ENCODE results near the gene PAXX.

The PAXX gene

DNA sequence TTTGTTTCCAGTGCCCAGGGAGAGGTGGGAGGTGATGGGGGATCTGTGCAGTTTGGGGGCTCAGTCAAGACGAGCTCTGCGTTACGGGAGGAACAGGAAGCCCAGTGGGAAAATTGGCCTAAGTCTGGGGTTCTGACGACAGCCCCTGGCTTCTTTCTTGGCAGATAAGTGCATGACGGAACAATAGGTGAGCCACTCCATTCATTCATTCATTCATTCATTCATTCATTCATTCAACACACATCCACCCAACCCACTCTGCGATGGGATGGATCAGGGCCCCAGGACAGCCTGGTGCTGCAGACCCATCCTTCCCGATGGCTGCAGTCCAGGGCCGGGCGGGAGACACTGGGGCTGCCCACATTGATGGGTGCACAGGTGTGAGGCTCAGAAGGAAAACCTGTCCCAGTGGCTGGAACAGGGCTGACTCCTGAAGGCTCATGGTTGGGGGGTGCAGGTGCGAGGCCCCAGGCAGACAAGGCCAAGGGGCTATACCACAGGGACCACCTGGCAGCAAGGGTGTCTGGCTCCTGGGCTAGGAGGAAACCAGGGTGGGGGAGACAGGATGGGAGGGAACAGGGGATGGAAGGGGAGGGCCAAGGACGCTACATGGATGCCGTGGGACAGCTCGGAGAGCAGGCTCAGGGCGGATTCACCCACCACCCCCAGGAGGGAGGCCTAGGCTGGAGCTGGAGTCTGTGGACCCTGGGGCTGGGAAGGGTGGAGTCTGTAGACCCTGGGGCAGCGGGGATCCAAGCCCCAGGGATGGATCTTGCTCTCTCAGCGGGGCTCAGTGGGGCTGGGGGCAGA lies 11.3 kb upstream of the PAXX start:
- no peak for DNase-seq (ENCODE audit: extremely low read depth in 1 of 2, low read depth in 1 of 2)

DNA sequence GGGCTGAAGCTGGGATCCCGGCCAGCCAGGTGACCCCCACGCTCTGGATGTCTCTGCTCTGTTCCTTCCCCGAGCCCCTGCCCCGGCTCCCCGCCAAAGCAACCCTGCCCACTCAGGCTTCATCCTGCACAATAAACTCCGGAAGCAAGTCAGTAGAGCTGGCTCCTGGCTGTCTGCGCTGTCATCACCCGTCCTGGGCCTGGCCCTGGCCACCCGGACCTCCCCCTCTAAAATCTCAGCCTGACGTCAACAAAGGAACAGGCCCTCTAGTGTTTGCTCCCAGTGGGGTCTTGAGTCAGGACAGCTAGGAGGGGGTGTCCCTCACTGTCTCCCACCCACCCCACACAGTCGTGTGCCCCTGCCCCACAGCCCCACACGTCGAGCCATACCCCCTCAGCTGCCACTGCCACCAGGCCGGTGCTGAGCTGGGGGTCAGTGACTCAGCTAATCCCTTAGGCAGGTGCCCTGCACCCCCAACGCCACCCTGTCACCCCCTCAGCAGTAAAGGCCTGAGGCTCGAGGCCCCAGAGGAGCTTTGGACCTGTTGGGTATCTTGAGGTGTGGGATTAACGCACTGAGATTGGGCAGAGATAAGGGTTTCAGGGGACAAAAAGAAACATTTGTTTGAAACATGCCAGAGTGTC lies 10.5 kb upstream of the PAXX start:
- DNase-seq (ENCODE audit: extremely low read depth in 1 of 2, low read depth in 1 of 2): no peak

DNA sequence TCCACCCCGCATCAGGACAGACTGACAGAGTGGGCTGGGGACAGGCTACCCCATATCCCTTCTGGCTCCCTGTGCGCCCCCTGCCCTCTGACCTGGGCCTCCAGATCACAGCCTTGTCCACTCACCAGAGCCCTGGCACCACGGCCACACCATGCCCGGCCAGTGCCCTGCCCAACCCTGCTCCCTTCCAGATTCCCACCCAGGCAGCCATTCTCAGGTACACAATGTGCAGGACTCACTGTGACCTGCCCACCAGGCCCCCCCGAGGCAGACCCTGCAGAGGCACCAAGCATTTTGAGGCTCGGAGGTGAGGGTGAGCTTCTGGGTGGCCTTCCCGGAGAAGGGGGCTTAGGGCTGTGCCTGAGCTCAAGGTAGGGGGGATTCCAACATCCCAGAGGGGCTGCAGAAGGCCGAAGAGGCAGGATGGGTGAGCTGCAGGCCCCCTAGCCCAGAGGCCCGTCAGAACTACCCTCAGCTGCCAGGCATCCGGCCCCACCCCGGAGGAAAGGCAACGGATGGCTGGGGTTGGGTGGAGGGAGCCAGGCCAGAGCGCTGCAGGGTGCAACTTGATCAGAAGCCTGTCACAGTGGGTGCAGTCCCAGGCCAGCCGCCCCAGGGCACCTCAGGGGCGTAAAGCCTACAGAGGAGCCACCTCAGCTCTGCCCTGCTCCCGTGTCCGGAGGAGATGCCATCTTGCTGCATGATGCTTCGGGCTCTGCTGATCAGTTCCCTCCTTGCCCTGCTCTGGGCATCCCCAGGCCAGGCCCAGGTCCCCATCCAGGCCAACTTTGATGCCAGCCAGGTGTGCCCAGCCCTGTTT lies 9.8 kb upstream of the PAXX start, which contains the start of gene LCNL1:
TSS of gene LCNL1 (plus strand) at position 762 of the 820 bp plus-strand sequence. CDS start 594 bp downstream, outside the sequence.
- DNase-seq (ENCODE audit: extremely low read depth in 1 of 2, low read depth in 1 of 2): no peak

DNA sequence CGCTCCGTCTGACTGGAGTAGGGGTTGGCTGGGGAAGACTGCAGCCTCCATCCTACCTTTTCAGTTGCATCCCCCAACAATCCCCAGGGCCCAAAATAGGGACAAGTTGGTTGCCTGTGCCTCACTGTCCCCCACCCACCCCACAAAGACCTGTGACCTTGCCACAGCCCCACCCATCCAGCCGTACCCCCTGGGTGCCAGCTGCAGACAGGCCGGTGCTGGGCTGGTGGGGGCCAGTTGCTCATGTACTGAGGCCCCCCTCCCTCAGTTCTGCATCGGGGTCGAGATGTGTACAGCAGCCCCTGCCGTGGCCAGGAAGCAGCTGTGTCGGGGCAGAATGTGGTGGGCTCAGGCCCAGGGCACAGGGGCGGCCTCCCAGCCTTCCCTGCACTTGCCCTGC lies 9.1 kb upstream of the PAXX start:
- no peak for DNase-seq (ENCODE audit: extremely low read depth in 1 of 2, low read depth in 1 of 2)

DNA sequence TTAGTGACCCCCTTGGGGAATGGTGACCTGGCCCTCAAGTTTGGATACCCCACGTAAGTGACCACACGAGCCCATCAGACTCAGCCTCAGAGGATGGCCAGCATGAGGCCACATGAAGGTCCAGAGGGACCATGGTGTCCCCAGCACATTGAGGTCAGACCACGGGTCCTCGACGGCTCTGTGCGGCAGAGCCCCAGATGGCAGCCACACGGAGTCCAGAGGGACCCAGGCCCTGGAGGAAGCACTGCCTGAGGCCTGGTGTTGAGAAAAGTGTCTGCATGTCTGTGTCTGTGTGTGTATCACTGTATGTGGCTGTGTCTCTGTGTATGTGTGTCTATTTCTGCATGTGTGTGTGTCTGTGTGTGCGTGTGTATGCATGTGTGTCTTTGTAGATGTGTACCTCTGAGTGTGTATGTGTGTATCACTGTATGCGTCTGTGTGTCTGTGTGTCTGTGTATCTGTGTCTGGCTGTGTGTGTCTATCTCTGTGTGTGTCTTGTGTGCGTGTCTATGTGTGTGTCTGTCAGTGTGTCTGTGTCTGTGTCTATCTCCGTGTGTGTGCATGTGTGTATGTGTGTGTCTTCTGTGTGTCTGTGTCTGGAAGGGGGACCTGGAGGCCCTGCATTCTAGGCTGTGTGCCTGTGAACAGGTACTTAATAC lies 8.4 kb upstream of the PAXX start:
- DNase-seq (ENCODE audit: extremely low read depth in 1 of 2, low read depth in 1 of 2): no peak

DNA sequence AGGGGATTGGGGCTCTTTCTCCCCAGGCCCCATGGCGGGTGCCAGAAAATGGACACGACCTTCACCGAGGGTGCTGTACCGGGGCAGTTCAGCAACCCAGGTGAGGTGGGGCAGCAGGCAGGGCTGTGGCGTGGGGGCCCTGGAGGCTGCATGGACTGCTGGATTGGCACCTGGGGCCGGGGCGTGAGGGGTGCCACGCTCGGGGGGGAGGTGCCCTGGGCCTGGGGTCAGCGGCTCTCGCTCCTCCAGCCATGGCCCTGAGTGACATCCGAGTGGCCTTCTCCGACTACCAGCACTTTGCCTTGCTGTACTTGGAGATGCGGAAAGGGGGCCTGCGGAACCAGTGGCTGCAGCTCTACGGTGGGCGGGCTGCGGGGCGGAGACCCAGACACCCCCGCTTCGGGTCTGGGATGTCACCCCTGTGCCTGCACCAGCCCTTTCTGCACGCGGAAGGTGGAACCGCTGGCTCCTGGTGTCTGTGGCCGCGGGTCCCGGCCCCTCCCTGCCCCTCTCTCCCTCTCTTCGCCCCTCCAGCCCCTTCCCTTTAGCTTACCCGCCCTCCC lies 7.7 kb upstream of the PAXX start:
- DNase-seq (ENCODE audit: extremely low read depth in 1 of 2, low read depth in 1 of 2): no peak

DNA sequence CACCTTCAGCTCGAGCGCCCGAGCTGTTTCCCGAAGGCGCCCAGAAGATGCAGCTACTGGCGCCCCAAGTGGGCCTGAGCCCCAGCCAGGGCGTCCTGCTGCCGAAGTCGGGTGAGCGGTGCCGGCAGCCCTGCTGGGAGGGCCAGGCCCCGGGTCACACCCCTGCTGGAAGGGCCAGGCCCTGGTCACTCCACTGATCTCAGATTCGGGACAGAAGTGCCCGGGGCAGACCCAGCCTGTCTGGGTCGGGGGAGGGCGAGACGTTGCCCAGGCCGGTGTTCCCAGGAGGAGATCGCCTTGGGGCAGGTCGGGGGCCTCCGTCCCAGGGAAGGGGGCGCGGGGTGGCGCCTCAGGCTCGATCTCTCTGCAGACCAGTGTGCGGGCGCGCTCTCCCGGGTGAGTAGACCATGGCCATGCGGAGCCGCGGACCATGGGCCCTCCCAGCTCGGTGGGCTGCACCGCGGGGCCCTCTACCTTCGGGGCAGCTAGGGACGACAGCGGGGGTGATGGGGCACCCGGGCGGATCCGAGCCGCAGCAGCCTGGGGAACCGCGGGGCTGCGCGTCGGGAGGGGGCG lies 7.1 kb upstream of the PAXX start:
- no peak for DNase-seq (ENCODE audit: extremely low read depth in 1 of 2, low read depth in 1 of 2)

DNA sequence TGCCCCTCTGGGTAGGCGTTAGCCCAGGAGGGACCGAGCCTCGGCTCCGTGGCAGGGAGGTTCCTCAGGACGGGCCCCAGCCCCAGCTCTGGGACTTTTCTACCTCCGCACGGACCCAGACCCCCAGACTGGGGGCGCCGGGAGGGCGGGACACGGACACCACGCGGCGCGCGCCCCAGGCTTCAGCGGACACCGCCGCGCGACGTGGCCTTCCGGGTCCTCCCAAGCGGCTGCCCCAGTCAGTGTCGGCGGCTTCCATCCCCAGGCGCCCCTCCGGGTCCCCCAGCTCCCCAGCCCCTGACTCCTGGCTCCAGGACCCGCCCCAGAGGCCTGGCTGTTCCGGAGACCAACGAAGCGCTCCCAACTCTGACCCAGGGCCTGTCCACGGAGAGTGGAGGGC lies 6.4 kb upstream of the PAXX start:
- no peak for DNase-seq (ENCODE audit: extremely low read depth in 1 of 2, low read depth in 1 of 2)

DNA sequence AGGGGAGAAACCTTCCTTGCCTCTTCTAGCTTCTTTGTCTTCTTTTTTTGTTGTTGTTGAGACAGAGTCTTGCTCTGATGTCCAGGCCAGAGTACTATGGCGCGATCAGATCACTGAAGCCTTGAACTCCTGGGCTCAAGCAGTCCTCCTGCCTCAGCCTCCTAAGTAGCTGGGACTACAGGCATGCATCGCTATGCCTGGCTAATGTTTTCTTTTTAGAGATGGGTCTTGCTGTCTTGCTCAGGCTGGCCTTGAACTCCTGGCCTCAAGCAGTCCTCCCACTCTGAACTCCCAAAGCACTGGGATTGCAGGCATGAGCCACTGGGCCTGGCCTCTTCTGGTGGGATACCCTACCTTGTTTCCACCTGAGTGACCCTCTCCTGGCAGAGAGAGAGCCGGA lies 3.4 kb upstream of the PAXX start:
- DNase-seq (ENCODE audit: extremely low read depth in 1 of 2, low read depth in 1 of 2): no peak

DNA sequence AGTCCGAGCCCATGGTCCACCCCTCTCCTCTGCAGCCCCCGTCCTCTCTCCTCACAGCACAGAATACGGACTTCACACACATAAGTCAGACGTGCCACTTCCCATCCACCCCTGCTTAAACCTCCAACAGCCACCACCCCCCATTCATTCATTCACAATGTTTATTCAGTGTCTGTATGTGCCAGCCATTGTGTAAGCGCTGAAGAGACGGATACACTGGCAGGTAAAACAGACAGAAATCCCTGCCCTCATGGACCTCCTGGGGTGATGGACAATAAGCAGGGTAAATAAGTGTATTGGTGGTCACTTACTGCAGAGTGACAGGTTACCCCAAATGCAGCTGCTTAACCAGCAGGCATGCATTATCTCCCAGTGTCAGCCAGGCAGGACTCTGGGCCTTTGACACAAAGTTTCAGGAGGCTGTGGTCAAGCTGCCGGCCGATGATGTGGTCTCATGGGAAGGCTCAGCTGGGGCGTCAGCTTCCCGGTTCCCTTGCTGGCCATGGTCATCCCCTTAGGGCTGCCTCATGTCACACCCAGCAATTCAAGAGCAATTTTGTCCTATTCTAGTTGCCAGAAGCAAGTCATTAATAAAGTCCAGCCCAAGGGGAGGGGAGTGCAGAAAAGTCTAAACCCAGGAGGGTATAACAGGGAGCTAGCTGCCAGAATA lies 1.8 kb upstream of the PAXX start:
- no peak for DNase-seq (ENCODE audit: extremely low read depth in 1 of 2, low read depth in 1 of 2)

DNA sequence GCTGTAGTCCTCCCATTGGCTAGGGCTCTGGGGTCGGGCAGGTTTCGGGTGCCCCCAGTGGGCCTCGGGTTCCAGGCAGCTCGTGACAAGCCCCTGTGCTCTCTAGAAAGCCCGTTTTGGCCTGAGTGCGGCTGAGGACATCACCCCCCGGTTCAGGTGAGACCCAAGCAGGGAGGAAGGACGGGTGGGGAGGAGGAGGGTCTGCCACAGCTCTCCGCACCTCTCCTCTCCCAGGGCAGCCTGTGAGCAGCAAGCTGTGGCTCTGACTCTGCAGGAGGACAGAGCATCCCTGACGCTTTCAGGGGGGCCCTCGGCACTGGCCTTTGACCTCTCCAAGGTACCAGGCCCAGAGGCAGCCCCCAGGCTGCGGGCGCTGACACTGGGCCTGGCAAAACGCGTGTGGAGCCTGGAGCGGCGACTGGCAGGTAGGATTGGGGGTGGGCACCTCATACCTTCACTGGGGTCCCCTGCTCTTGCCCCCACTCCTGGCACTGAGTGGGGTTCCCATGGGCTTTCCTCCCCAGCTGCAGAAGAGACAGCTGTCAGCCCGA lies 672 bp downstream of the PAXX start:
- DNase-seq (ENCODE audit: extremely low read depth in 1 of 2, low read depth in 1 of 2): no peak

DNA sequence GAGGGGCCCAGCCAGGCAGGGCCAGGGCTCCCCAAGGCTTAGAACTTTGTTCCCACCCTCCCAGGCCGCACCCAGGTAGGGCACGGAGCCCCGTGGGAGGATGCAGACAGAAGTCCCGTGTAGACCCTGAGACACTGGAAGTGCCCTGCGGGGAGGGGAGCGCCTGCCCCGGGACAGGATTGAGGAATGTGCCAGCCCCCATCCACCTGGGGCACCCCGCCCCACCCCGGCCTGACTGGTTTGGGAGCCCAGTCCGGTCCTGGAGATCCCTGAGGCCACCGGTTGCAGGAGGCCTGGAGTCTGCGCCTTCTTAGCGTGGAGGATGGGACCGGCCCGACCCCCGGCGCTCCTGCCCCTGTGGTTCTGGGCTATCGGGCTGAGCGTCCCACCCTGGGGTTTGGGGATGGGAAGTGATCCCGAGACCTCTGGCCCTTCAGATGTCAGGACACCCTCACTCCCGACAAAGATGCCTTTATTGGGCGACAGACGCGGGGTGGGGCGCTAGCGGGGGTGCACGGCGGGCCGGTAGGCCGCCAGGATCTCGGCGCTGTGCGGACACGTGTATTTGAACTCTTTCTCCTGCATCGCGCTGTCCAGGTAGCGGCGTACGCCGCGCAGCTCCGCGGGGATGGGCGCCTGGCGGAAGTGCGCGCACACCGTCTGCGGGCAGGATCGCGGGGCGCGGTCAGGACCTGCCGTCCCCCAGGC lies 2.1 kb downstream of the PAXX start:
- no peak for DNase-seq (ENCODE audit: extremely low read depth in 1 of 2, low read depth in 1 of 2)

DNA sequence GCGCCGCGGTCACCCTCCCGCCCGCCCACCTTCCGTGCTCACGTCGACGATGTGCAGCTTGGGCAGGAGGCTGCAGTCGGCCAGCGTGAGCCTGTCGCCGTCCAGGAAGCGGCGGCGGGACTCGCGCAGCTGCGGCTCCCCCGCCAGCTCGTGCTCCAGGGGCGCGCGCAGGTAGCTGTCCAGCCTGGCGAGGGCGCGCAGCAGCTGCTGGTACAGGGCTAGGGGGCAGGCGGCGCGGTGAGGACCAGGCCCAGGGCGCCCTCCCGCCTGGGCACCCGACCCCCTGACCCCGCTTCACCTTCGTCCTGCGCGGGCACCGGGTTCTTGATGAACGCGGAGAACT lies 2.6 kb downstream of the PAXX start:
- no peak for DNase-seq (ENCODE audit: extremely low read depth in 1 of 2, low read depth in 1 of 2)

DNA sequence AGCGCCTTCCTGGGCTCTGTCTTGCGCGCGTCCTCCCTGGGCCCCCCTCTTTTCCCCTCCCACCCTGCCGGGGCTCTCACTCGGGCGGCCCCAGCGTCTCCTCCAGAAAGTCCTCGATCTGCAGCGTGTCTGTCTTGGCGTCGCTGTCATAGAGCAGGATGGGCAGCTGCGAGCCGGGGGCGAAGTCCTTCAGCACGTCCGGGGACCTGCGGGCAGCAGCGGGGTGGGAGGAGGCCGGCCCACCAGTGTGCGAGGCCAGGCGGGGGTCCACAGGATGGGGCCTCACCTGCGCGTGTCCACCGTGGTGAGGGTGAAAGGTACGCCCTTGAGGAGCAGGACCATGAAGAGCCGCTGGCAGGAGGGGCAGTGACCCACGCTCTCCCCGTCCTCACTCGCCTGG lies 3.1 kb downstream of the PAXX start:
- no peak for DNase-seq (ENCODE audit: extremely low read depth in 1 of 2, low read depth in 1 of 2)

DNA sequence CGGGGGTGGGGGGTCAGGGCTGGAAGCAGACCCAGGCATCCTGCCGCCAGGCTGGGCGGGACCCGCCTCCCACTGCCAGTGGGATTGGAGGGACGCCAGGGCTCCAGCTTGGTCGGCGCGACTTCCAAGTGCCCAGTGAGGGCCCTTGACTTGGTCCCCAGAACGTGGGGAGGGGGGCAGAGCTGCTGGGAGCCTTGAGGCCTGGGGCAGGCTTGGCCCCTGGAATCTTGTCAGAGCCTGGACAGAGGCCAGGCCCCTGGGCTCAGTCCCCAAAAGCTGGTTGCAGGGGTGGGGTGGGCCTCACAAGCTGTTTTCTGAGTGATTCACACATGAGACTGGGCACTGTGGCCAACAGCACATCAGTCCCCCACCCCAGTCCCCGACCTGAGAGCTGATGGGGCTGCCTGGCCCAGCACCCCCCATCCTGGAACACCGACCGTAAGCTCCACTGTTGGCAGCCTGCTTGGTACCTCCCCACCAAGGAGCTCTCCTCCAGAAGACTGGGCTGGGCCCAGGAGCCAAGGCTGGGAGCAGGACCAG lies 3.6 kb downstream of the PAXX start:
- no peak for DNase-seq (ENCODE audit: extremely low read depth in 1 of 2, low read depth in 1 of 2)

DNA sequence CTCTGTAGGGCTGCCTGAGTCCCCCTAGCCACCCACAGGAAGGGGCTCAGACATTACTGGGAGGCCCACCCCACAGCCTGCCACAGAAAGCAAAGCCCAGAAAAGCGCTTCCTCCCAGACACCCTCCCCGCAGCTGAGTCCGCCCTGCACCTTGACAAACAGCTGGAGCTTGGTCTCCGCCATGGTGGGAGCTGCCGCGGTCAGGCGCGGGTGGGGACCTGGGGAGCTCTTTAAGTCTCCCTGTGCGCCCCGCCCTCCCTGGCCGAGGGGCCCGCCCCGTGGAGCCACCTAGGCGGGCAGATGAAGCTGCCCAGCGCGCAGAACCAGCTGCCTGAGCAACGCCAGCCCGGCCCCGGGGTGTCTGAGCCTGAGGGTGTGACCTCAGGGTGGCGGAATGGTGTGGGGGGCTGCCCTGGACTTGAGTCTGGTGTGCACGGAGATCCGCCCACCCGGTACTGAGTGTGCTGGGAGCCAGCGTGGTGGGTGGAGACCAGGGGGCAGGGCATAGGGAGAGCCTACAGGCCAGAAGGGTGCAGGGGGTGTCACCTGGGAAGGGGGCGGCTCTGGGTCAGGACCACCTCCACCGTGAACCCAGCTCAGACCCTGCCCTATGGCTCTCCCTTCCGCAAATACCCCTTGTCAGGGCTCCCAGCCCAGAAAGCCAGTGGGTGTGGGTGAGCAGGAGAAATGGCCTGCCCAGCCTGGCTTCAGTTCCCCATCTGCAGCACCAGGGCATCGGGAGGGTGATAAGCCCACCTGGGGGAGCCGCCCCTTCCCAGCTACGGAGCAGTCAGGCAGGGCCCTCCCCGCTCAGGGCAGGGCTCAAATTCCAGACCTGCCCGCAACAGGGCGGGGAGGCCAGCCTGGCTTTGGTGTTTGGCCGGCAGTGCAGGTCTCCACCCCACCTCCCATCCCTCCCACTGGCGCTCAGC lies 4.4 kb downstream of the PAXX start, which contains the start of gene CLIC3:
TSS of gene CLIC3 (minus strand) at position 208 of the 932 bp plus-strand sequence. CDS start at position 183, 25 bp downstream.
- DNase-seq (ENCODE audit: extremely low read depth in 1 of 2, low read depth in 1 of 2): no peak

DNA sequence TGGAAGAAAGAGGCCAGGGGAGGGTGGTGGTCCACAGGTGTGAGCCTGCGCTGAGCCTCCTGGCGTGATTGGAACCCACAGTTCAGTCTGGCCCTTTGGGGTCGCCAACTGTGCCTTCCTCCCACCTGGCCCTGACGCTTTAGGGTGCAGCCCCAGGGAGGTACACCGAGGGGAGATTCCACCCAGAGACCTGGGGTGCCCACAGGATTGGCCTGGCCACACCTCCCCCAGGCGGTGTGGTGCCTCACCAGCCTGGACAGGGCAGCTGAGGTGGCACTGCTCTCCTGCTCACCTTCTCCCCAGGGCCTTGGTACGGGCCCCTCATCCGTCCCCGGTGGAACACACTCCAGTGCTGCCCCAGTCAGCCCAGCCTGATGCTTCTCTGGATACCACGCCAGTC lies 5.1 kb downstream of the PAXX start:
- DNase-seq (ENCODE audit: extremely low read depth in 1 of 2, low read depth in 1 of 2): no peak

DNA sequence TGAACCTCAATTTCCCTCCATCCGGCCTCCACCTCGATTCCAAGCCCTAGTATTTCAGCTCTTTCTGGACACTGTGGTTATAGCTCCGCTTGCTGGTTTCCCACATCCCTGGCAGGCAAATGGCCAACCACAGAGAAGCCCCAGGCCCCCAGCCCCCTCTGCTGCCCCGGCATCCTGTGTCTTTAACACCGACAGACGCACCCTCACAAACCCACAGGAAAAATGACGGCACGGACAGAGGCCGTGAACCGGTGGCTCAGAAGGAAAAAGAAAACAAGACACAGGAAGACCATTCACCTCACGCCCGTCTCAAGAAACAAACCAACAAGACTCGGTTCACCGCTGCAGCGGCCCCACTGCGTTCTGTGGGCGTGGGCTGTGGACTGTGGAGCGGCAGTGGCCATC lies 5.6 kb downstream of the PAXX start:
- DNase-seq (ENCODE audit: extremely low read depth in 1 of 2, low read depth in 1 of 2): no peak
